GM21381 (cell line): ENCODE results near the gene FOXM1.
"Not testable (repeated sequence)": the region's sequence is repeated elsewhere in the genome, so short reads cannot be mapped to it uniquely, and the experiment has no call there.

Source experiments
- ATAC-seq: cut with Tn5 transposase; IDR thresholded peaks from one replicate; pipeline ENCODE4 v1.9.1; 2021; ENCODE audit warnings: mild to moderate bottlenecking, moderate library complexity; ENCODE audit not compliant: unreplicated experiment

The FOXM1 gene

DNA sequence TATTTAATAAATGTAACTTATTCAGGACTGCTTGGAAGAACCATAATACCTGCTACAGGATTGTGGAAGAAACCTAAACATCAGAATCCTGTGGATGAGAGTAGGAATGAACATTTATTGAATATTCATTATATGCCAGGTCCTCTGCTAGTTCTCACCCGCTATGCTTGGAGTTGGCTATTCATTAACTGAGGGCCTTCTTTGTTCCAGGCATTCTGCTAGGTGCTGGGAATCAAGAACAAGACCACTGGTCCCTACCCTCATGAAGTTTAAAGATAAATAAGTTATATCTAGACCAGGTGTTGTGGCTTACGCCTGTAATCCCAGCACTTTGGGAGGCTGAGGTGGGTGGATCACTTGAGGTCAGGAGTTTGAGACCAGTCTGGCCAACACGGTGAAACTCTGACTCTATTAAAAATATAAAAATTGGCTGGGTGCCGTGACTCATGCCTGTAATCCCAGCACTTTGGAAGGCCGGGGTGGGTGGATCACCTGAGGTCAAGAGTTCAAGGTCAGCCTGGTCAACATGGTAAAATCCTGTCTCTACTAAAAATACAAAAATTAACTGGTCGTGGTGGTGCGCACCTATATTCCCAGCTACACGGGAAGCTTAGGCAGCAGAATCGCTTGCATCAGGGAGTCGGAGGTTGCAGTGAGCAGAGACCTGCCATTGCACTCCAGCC, 9.9 kb upstream of the FOXM1 start:
- ATAC-seq: no peak

DNA sequence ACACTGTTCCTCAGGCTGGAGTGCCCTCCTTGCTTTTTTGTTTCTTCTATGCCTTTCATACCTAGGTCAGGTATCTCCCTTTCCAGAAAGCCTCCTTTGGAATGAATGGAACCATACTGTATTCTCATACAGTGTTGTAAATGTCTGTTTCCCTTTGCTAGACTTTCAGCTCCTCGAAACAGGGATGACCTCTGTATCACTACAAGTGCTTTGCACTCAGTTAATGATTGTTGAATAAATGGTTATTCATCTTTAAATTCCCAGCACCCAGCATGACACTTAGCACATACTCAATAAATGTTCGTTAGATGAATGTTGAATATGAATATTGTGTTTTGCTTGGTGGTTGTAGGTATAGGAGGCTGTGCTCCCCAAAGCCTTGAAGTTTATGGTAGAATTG, 7.8 kb upstream of the FOXM1 start:
- no peak for ATAC-seq

GRCh38 chr12:2879853-2880252, 2.9 kb upstream of the FOXM1 start:
- ATAC-seq: no peak

DNA sequence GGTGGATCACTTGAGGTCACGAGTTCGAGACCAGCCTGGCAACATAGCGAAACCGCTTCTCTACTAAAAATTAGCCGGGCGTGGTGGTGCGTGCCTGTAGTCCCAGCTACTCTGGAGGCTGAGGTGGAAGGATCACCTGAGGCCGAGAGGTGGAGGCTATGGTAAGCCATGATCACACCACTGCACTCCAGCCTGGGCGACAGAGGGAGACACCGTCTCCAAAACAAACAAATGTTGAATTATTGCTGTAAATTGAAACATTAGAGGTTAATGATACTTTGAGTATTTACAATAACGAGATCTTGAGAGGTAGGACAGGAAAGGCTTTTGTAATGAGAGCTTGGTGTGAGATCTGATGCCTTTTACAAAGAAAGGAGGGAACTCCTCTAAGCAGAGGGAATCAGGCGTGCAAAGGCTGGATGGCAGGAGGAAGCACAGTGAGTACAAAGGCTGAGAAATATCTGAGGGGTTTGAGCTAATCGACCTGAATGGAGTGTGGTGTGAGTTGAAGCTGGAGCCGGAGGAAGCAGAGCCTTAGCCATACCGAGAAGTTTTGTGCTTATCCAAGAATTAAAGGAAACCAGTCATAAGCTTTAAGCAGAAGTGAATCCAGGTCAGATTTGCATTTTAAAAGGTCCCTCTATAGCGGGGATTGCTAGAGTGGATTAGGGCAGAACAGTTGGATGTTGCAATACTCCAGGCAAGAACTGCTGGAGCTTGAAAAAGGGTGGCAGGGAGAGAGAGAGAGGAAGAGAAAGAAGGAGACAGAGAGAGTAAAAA, 1.2 kb upstream of the FOXM1 start:
- ATAC-seq: no peak

DNA sequence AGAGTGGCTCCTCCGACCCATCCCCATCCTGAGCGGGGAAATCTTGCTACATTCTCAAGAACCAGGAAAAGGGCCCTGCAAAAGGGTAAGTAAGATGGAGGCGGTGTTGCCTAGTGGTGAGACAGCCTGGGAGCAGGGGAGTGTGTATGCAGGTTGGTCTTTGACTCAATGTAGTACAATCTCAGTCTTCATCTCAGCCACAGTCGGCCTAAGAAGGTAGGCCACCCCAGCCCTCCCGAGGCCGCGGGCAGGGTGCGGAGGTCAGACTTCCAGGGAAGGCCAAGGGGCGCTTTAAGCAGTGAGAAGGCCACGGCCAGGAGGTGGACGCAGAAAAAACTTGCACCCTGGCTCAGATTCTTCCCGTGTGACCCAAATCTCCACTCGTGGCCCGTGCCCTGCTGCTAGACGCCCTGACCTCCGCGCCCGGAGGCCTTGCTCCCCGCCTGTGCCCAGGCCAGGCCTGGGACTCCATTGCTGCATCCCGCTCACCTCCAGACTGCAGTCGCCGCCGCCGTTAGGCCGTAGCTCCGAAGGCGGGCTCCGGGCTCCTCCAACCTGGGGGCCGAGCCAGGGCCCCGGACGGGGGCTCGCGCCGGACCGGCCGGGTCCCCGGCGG, 435 bp downstream of the FOXM1 start:
- peak; percentile 12 for ATAC-seq

- not testable (repeated sequence) for ATAC-seq
These were observed 7.9 kb downstream of the FOXM1 start for GRCh38 chr12:2868986-2869632.

DNA sequence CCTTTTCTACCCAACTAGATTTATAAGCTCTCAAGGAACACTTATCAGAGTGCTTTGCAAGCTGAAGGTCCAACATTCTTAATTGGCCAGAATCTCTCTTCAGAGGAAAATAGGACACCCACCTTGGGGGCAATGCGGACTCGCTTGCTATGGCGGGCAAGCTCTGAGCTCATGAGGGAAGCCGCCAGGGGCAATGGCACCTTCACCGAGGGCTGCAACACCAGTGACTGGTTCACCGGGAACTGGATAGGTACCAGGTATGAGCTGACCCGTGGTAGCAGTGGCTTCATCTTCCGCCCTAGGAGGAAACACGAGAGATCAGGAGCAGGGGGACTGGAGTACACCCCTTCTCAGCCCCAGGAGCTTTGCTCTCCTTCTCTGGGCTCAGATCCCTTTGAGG, 12.8 kb downstream of the FOXM1 start:
- ATAC-seq: no peak

DNA sequence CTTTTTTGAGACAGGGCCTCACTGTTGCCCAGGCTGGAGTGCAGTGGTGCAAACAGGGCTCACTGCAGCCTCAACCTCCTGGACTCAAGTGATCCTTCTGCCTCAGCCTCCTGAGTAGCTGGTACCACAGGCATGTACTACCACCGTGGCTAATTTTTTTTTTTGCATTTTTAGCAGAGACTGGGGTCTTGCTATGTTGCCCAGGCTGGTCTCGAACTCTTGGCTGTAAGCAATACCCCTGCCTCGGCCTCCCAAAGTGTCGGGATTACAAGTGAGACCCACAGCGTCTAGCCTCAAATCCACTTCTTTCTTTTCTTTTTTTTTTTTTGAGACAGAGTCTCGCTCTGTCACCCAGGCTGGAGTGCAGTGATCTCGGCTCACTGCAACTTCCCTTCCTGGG, 13.6 kb downstream of the FOXM1 start:
- ATAC-seq: not testable (repeated sequence)

- ATAC-seq: no peak
These were observed 14.1 kb downstream of the FOXM1 start for GRCh38 chr12:2862876-2863275.

DNA sequence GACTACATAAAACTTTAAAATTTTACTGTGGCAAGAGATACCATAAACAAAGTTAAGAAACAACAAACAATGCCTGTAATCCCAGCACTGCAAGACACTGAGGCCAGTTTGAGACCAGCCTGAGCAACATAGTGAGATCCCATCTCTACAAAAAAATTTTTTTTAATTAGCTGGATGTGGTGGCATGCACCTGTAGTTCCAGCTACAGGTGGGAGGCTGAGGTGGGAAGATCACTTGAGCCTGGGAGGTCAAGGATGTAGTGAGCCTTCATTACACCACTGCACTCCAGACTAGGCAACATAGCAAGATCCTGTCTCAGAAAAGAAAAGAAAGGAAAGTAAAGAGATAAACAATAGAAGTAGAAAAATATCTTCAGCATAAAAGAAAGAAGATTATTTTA, 16.8 kb downstream of the FOXM1 start:
- no peak for ATAC-seq

DNA sequence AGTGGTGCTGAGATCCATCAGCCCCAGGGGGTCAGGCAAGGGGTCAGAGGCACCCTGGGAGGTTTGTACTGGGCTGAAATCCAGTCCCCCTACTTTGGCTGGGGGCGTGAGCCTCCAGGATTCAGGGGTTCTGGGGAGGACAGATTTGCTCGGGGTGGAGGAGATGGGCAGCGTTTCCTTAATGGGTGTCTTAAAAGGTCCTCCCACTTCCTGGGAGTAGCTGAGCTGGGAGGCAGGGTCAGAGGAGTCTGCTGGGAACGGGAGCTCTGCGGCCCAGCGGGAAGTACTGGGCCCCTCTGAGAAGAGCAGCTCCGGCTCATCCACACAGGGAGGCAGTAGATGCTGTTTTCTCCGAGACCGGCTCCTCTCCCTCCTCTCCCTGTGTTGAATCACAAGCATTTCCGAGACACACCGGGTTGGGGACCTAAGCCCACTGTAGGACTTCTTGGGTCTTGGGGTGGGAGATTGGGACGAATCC, 18.0 kb downstream of the FOXM1 start:
- no peak for ATAC-seq

GRCh38 chr12:2858334-2858733, 18.6 kb downstream of the FOXM1 start:
- no peak for ATAC-seq

DNA sequence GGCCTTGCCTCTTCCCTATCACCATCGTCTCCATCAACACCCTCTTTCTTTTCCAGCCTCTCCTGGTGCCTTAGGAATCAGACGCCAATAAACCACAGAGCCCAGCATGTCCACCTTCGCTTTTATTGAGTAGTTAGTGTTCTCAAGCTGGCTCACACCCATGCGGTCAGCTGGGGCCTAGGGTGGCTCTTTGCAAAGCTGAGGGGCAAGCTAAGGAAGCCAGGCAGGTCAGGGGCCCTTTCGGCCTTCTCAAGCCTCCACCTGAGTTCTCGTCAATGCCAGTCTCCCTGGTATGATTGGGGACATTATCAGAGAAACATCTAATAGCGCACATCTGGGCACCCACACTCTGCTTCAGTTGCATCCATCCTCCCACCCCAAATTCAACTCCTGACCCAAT, 19.4 kb downstream of the FOXM1 start:
- no peak for ATAC-seq

DNA sequence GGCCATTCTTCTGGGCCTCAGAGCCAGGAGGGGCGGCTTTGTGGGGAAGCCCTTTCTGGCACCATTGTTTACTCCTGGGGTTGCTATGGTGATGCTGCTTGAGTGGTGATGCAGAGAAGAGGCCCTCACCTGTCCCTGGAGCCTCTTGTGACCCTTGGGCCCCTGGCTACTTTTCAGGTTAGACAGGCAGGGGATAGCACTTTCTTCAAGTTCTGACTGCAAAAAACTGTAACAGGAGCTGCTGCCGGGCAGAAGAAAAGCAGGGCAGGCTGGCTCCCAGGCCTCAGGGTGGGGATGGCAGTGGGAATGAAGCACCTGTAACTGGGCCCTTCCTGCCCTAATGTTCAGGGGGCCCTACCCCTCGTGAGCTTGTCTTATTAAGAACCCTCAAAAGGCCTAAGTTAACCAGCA, 19.9 kb downstream of the FOXM1 start, which contains the start of gene TEX52:
TSS of gene TEX52 (minus strand) at position 19 of the 411 bp plus-strand sequence. CDS start at position 6, 13 bp downstream.
- no peak for ATAC-seq

GRCh38 chr12:2856051-2856450, 20.9 kb downstream of the FOXM1 start:
- ATAC-seq: no peak

DNA sequence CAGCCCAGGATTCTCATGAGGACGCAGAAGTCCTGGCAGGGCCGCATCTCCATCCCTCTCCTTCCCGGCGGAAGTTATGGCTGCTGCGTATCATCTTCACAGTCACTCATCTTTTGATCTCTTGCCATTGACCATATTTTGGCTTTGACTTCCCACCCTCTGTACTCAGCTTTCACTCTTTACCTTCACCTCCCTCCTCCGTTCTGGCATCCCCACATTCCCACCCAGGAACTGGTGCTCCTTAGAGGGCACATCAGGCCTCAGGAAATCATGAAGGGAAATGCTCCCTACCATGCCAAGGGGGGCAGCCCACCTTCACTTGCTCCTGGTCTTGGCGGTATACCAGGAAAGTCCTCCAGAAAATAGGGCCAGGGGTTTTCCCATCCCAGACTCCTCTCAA, 21.4 kb downstream of the FOXM1 start:
- no peak for ATAC-seq

GRCh38 chr12:2854669-2855453, 22.1 kb downstream of the FOXM1 start:
- ATAC-seq: no peak

DNA sequence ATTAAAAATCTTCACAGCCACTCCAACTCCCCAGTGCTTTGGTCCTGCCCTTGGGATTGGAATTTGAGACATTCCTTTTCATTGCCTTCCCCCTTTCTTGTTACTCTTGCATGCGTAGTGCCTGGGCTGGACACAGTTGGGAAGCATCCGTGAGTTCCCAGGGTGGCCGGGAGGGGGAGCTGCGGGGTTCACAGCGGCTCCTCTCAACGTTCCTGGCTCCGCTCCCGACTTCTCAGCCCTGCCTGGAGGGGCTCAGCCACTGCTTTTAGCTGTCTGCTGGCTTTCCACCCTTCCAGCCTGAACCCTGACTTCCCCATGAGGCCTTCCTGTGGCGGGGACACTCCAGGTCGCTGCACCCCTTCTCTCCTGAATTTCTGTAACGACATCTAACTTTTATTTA, 23.3 kb downstream of the FOXM1 start:
- no peak for ATAC-seq

GRCh38 chr12:2851931-2852330, 25.0 kb downstream of the FOXM1 start:
- no peak for ATAC-seq

DNA sequence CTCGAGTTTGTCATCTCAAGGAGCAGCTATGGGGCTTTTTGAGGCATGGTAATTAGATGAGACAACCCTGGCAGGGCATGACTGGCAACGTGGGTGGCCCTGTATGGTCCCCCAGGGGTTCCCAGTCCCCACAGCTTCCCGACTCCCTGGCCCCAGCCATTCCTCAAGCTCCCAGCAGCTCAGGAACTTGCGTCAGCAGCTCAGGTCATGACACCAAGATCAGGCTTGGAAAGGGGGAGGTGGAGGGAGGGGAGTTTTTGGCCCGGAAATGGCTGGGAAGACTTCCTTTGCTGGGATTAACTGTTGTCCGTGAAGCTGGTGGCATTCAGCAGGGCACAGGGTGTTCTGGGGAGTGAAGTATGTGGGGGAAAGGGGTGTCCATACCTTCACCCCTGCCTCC, 31.7 kb downstream of the FOXM1 start:
- no peak for ATAC-seq

- ATAC-seq: no peak
These were observed 32.2 kb downstream of the FOXM1 start for GRCh38 chr12:2844786-2845185.
